Effector memory CD4-positive, alpha-beta T cell (primary cell): ENCODE results near the gene EVX1.

Source experiments
- DNase-seq, 3 donors: peaks; one replicate each; pipeline ENCODE4 v3.0.0-alpha.2; 2020
- H3K27ac ChIP-seq: 2 replicates; pipeline ENCODE4 v1.7.0; 2013; ENCODE audit warnings: mild to moderate bottlenecking, low read length, moderate library complexity; ENCODE audit not compliant: insufficient read depth, poor library complexity, severe bottlenecking
- H3K27me3 ChIP-seq: replicated peaks from 2 replicates; pipeline ENCODE4 v1.7.0; 2013; ENCODE audit warnings: mild to moderate bottlenecking, low read length; ENCODE audit not compliant: insufficient read depth, control insufficient read depth, poor library complexity, severe bottlenecking
- H3K36me3 ChIP-seq: 2 replicates; pipeline ENCODE4 v1.7.0; 2013; ENCODE audit warnings: mild to moderate bottlenecking, low read length, moderate library complexity; ENCODE audit not compliant: control insufficient read depth, insufficient read depth
- H3K4me1 ChIP-seq: 2 replicates; pipeline ENCODE4 v1.7.0; 2013; ENCODE audit warnings: low read length, mild to moderate bottlenecking; ENCODE audit not compliant: control insufficient read depth, insufficient read depth, poor library complexity, severe bottlenecking
- H3K4me3 ChIP-seq: 2 replicates; pipeline ENCODE4 v1.7.0; 2013; ENCODE audit warnings: low read length, low read depth, mild to moderate bottlenecking; ENCODE audit not compliant: insufficient read depth, poor library complexity, severe bottlenecking
- H3K9me3 ChIP-seq: 2 replicates; pipeline ENCODE4 v1.7.0; 2013; ENCODE audit warnings: mild to moderate bottlenecking, low read length, moderate library complexity; ENCODE audit not compliant: control insufficient read depth

EVX1 gene

DNA sequence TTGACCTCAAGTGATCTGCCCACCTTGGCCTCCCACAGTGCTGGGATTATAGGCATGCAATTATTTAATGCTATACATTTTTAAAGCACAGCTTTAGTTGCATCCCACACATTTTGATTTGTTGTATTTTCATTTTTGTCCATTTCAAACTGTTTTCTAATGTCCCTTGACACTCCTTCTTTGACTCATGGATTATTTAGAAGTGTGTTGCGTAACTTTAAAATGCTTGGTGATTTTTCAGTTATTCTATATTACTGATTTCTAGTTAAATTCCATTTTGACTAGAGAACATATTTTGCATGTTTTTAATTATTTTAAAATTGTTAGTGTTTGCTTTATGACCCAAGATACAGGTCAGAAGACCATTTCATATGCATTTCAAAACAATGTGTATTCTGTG lies 28.8 kb downstream of the EVX1 start:
- H3K9me3 ChIP-seq: no peaks in the 10 kb centered on the region
- H3K36me3 ChIP-seq: no peaks in the 10 kb centered on the region
- no peak overlapping the region for H3K4me3 ChIP-seq
- H3K27me3 ChIP-seq: no peaks in the 10 kb centered on the region
- no peak for DNase-seq
- no peaks in the 10 kb centered on the region for H3K4me1 ChIP-seq
- H3K27ac ChIP-seq: no peak overlapping the region

DNA sequence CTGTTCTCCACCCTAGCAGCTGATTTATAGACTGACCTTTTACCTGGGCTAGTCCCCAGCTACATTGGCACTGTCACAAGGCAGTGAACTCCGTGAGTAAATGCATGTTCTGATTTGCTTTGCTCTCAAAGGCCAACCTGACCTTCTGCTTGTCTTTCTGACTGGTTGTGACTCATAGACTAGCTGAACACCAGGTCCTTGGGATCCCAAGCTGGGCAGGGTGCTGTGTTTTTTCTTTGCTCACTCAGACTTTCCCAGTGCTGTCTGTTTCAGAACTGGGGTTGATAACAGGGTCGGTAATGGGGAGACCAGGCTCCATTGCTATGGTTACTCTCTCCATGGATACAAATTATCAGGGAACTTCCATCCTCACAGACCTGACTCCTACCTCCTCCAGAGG lies 35.0 kb downstream of the EVX1 start:
- Histone ChIP-seq H3K4me1 (no peaks in the 10 kb centered on the region), H3K4me3 (no peak overlapping the region), H3K27ac (no peak overlapping the region), H3K27me3 (no peaks in the 10 kb centered on the region), H3K36me3 (no peaks in the 10 kb centered on the region), H3K9me3 (no peaks in the 10 kb centered on the region)
- DNase-seq: no peak

- no peaks in the 10 kb centered on the region for H3K36me3 ChIP-seq
- no peaks in the 10 kb centered on the region for H3K4me1 ChIP-seq
- no peak overlapping the region for H3K27ac ChIP-seq
- H3K9me3 ChIP-seq: no peaks in the 10 kb centered on the region
- no peaks in the 10 kb centered on the region for H3K27me3 ChIP-seq
- H3K4me3 ChIP-seq: no peak overlapping the region
- DNase-seq: no peak
Observed at GRCh38 chr7:27283558-27283957, 41.0 kb downstream of the EVX1 start.

- Histone ChIP-seq H3K27ac (no peak overlapping the region), H3K36me3 (no peaks in the 10 kb centered on the region), H3K27me3 (no peaks in the 10 kb centered on the region), H3K4me3 (no peak overlapping the region), H3K4me1 (no peaks in the 10 kb centered on the region), H3K9me3 (no peaks in the 10 kb centered on the region)
- DNase-seq: no peak
Observed at GRCh38 chr7:27295236-27295635, 52.6 kb downstream of the EVX1 start.

- no peak overlapping the region for H3K4me3 ChIP-seq
- H3K4me1 ChIP-seq: no peaks in the 10 kb centered on the region
- H3K9me3 ChIP-seq: no peaks in the 10 kb centered on the region
- no peaks in the 10 kb centered on the region for H3K36me3 ChIP-seq
- H3K27me3 ChIP-seq: no peaks in the 10 kb centered on the region
- no peak overlapping the region for H3K27ac ChIP-seq
- DNase-seq: no peak
Observed at GRCh38 chr7:27297356-27297755, 54.8 kb downstream of the EVX1 start.
